ENCODE data around the gene AFF3. TPM values are rescaled to one million over a fixed set of nuclear protein-coding genes. Genes with fewer than 3 reads are reported as not detected.

Gene AFF3
- total RNA-seq, 1 donor from 2014 or later = 7.3 TPM

GRCh38 chr2:99854236-99854852 lies 288.0 kb downstream of the AFF3 start:
- TF ChIP-seq CTCF (IDR thresholded peaks at IDR 0.05; ENCODE audit: unreplicated experiment) = no peak
- H3K36me3 Mint-ChIP-seq (ENCODE audit: insufficient read depth) = no peaks in the 10 kb centered on the region
- no peak overlapping the region for H3K27ac Mint-ChIP-seq
- no peaks in the 10 kb centered on the region for H3K27me3 Mint-ChIP-seq
- no peak overlapping the region for H3K4me3 Mint-ChIP-seq (ENCODE audit: low read depth)
- H3K9me3 Mint-ChIP-seq (ENCODE audit: low read depth) = no peaks in the 10 kb centered on the region
- H3K4me1 Mint-ChIP-seq (ENCODE audit: low read depth) = peaks cover 37% of the 10 kb centered on the region
- no peak for DNase-seq (ENCODE audit: low spot score, unreplicated experiment)

GRCh38 chr2:99852956-99853355 lies 289.4 kb downstream of the AFF3 start:
- Mint-ChIP-seq H3K9me3 (ENCODE audit: low read depth) (no peaks in the 10 kb centered on the region), H3K27me3 (no peaks in the 10 kb centered on the region), H3K36me3 (ENCODE audit: insufficient read depth) (no peaks in the 10 kb centered on the region), H3K4me3 (ENCODE audit: low read depth) (no peak overlapping the region), H3K27ac (no peak overlapping the region), H3K4me1 (ENCODE audit: low read depth) (peaks cover 42% of the 10 kb centered on the region)
- DNase-seq (ENCODE audit: low spot score, unreplicated experiment) = no peak
- TF ChIP-seq CTCF (IDR thresholded peaks at IDR 0.05; ENCODE audit: unreplicated experiment) = no peak

- peak overlapping the region; percentile 9 for H3K4me3 Mint-ChIP-seq (ENCODE audit: low read depth)
- H3K27me3 Mint-ChIP-seq = no peaks in the 10 kb centered on the region
- DNase-seq (ENCODE audit: low spot score, unreplicated experiment) = no peak
- no peaks in the 10 kb centered on the region for H3K9me3 Mint-ChIP-seq (ENCODE audit: low read depth)
- TF ChIP-seq CTCF (IDR thresholded peaks at IDR 0.05; ENCODE audit: unreplicated experiment) = no peak
- no peaks in the 10 kb centered on the region for H3K36me3 Mint-ChIP-seq (ENCODE audit: insufficient read depth)
- peaks cover 44% of the 10 kb centered on the region for H3K4me1 Mint-ChIP-seq (ENCODE audit: low read depth)
- no peak overlapping the region for H3K27ac Mint-ChIP-seq
Measured at GRCh38 chr2:99852376-99852934, 289.9 kb downstream of the AFF3 start.

- no peak for DNase-seq (ENCODE audit: low spot score, unreplicated experiment)
- Mint-ChIP-seq H3K4me3 (ENCODE audit: low read depth) (no peak overlapping the region), H3K36me3 (ENCODE audit: insufficient read depth) (no peaks in the 10 kb centered on the region), H3K4me1 (ENCODE audit: low read depth) (peaks cover 44% of the 10 kb centered on the region), H3K9me3 (ENCODE audit: low read depth) (no peaks in the 10 kb centered on the region), H3K27ac (no peak overlapping the region), H3K27me3 (no peaks in the 10 kb centered on the region)
- TF ChIP-seq CTCF (IDR thresholded peaks at IDR 0.05; ENCODE audit: unreplicated experiment) = no peak
Measured at GRCh38 chr2:99851811-99852210, 290.6 kb downstream of the AFF3 start.

GRCh38 chr2:99851089-99851488 lies 291.3 kb downstream of the AFF3 start:
- Mint-ChIP-seq H3K27ac (no peak overlapping the region), H3K4me3 (ENCODE audit: low read depth) (no peak overlapping the region), H3K4me1 (ENCODE audit: low read depth) (peaks cover 44% of the 10 kb centered on the region), H3K27me3 (no peaks in the 10 kb centered on the region), H3K9me3 (ENCODE audit: low read depth) (no peaks in the 10 kb centered on the region), H3K36me3 (ENCODE audit: insufficient read depth) (no peaks in the 10 kb centered on the region)
- no peak for DNase-seq (ENCODE audit: low spot score, unreplicated experiment)
- TF ChIP-seq CTCF (IDR thresholded peaks at IDR 0.05; ENCODE audit: unreplicated experiment) = no peak

Data from progenitor cell of endocrine pancreas (in vitro differentiated cells).